Epithelial cell of proximal tubule (primary cell): ENCODE measurements around the gene PPP2R2D. TPM values are rescaled to one million over a fixed set of nuclear protein-coding genes. Genes with fewer than 3 reads are reported as not detected.

ENCODE experiments used
- DNase-seq: peaks from one replicate; pipeline ENCODE4 v3.0.0-alpha.2; 2011; ENCODE audit warnings: low read depth
- H3K4me3 ChIP-seq: 2 replicates; pipeline ENCODE4 v1.5.1; 2011; ENCODE audit warnings: low read depth, mild to moderate bottlenecking, low read length
- CTCF ChIP-seq: conservative IDR thresholded peaks from 2 replicates; pipeline ENCODE4 v1.5.1; 2012; ENCODE audit warnings: low read depth, mild to moderate bottlenecking, low read length
- total RNA-seq: library from RNA; depleted of rRNA; stranded (reverse); fragments of >200 nt; gene quantifications from 2 replicates; pipeline ENCODE4 v1.2.3, GENCODE V29; 2015

The PPP2R2D gene
- total RNA-seq, 1 donor from 2014 or later = 28.6 TPM

- no peak for DNase-seq
- H3K4me3 ChIP-seq = no peak overlapping the region
- TF ChIP-seq CTCF = no peak
These were observed 3.4 kb upstream of the PPP2R2D start for GRCh38 chr10:131897297-131897899.

DNA sequence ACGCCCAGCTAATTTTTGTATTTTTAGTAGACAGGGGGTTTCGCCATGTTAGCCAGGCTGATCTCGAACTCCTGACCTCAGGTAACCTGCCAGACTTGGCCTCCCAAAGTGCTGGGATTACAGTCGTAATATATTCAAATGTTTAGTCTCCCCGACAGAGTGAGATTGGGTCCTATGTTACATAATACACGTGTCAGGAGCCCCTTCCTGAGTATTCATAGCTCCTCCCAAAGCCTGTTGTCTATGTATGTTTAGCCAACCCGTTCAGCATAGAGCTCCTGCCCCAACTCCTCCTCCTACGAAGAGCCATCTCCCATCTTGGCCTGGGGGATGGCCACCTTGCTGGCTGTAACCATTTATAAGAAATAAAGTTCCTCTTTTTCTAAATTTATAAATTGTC, 2.7 kb upstream of the PPP2R2D start:
- no peak for DNase-seq
- no peak overlapping the region for H3K4me3 ChIP-seq
- no peak for TF ChIP-seq CTCF

DNA sequence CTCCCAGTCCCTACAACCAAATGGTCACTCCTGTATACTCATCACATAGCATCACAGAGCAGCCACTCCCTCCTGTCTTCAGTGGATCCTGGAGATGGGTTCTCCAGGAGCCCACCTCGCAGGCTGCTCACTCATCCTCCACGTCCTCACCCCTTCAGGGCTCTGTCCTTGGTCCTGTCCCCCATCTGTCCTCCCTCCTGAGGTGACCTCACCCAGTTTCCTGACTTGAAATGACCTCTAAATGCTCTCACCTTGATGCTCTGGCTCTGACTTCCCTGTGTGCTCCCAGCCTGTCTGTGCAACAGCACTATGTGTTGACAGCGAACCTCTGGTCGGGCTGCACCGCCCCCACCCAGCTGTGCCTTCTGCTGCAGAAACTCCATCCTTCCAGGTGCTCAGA, 2.1 kb upstream of the PPP2R2D start:
- no peak overlapping the region for H3K4me3 ChIP-seq
- TF ChIP-seq CTCF = no peak
- no peak for DNase-seq

GRCh38 chr10:131899116-131899690, 1.6 kb upstream of the PPP2R2D start:
- H3K4me3 ChIP-seq = no peak overlapping the region
- no peak for DNase-seq
- no peak for TF ChIP-seq CTCF

- DNase-seq = no peak
- peak overlapping the region; percentile 84 for H3K4me3 ChIP-seq
- peak; percentile 15 for TF ChIP-seq CTCF
These were observed 986 bp upstream of the PPP2R2D start for GRCh38 chr10:131899695-131900349.

GRCh38 chr10:131901181-131901829, 497 bp downstream of the PPP2R2D start:
- no peak for DNase-seq
- peak overlapping the region; percentile 90 for H3K4me3 ChIP-seq
- no peak for TF ChIP-seq CTCF
